HG02973 (cell line): ENCODE data around the gene PLK3.

Source experiments
- ATAC-seq: cut with Tn5 transposase; IDR thresholded peaks from one replicate; pipeline ENCODE4 v1.9.1; 2021; ENCODE audit warnings: moderate library complexity; ENCODE audit not compliant: unreplicated experiment

The PLK3 gene

DNA sequence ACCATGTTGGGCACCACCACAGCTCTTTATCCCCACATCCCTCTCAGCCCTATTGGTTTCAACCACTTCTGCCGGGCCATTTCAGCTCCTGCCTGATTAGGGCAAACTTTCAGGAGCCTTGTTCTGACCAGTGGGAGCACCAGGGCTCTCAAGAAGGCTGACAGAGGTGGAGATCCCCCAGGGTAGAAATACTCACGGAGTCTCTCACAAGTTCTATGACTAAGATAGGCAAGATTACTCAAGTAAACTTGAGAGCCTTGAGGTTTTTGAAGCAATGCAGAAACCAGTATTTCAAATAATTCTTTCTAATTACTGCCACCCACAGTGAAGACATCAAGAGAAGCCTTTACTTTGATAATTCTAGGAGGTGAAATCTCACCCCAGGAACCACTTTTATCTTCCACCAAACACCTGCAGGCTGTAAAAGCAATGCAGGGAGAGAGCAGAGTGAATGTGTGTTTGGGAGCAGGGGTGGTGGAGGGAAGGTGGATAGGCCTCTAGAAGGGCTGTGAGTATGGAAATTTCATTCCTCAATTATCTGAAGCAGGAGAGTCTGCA lies 49.5 kb downstream of the PLK3 start:
- no peak for ATAC-seq

DNA sequence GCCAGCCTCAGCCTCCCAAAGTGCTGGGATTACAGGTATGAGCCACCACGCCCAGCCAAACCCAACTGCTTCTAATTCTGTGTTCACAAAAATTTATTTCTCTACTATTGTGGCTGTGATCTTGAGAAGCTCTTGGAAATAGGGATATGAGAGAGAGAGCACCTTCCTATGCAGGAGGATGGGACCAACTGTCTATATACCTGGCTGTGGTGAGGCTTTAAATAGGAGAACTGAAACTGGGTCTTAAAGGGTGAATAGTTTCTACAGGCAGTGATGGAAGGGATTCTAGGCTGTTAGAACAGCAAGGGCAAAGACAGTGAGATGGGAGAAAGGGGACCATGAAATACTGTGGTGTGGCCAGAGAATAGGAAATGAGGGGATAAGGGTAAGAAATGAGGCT lies 51.1 kb downstream of the PLK3 start:
- no peak for ATAC-seq

DNA sequence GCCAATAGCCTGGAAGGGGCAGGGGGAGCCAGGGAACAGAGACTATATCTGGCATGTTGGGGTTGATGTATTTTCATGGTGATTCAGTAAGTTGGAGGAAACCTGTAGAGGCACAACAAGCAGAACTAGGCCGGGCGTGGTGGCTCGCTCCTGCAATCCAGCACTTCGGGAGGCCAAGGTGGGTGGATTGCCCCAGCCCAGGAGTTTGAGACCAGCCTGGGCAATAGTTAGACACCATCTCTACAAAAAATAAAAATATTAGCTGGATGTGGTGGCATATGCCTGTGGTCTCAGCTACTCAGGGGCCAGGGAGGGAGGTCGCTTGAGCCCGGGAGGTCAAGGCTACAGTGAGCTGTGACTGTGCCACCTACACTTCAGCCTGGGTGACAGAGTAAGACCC lies 53.0 kb downstream of the PLK3 start:
- no peak for ATAC-seq

DNA sequence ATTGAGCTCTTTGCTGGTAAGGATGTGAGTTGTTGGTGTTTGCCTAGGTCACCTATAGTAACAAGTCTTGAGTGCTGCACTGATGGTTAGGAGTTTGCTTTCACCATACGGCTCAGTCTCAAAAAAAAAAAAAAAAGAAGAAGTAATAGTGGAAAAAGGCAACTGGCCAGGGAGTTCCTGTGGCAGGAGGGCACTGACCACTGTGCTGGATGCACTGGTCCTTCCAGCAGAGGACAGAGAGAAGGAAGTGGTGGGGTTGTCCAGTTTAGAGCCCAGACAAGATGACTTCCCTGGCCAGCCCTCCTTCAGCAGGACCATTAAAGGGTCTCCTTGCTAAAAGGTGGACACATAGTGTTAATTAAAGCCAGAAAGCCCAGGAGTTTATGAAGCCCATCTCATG lies 54.8 kb downstream of the PLK3 start:
- no peak for ATAC-seq
